GM18526 (cell line): ENCODE results near the gene WHRN.

ENCODE experiments used
- POLR2A ChIP-seq: IDR thresholded peaks from 3 replicates; pipeline ENCODE4 v1.6.1; 2011; ENCODE audit not compliant: insufficient read length; ENCODE audit errors: extremely low read depth

The WHRN gene

GRCh38 chr9:114373960-114374730 is 131.1 kb downstream of the WHRN start:
- no peak for TF ChIP-seq POLR2A

DNA sequence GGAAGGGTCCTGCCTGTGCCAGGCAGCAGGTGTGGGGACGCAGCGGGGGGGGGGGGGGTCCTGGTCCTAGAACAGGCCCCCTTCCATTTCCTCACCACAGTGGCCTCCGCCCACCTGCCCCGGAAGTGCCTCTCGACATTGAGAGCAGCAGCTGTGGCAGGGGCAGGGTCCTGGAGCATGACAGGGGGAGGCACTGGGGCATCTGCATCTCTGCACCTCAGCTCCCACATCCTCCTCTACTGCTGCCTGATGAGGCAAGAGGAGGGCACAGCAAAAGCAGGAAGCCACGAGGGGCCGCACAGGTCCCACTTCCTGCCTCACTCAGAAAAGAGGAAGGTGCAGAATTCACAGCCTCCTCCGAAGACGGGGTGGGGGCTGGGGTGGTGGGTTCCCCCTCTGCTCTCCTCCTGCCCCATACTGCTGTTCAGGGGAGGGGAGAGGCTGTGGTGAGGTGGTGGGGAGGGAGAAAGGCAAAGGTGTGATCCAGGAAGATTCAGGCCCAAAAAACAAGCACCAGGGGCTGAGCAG is 132.3 kb downstream of the WHRN start:
- TF ChIP-seq POLR2A: peak; percentile 45

DNA sequence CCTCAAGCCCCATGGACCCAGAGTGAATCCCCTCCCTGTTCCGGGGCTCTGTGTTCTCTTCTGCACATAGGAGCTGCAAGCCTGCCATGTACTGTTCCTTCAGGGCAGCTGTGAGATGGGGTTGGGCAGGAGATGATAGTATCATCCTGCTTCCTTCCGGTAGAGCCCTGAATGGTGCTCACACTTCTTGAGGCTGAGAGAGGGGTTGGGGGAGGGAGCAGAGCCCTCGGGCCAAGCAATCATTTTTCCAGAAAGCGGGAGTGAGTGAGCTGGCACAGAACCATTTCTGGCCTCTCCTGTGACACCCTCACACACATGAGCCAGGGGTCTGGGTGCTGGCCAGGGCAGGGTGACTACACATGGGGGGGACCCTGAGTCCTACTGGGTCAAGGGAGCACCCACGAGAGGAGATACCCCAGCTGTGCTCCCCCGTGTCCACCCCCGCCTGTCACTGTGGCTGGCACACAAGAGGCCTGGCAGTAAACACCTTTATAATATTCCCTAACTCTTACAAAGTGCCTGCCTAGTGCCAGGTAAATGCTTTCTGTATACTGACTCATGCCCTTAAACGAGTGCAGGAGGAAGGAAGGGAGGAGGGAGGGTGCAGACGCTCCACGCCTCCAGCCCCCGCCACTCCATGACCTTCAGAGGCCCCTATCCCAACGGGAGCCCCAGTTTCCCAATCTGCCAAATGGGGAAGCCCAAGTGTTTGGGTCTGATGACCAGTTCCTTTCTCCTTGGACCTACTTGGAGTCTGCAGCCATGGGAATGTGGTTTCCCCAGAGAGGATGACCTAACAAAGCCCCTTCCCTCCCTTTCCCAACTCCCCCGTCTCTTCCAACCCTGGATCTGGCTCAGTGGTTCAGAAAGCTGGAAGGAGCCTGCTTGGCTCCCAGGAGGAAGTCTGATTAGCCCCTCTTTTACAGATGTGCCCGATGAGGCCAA is 133.0 kb downstream of the WHRN start:
- no peak for TF ChIP-seq POLR2A

DNA sequence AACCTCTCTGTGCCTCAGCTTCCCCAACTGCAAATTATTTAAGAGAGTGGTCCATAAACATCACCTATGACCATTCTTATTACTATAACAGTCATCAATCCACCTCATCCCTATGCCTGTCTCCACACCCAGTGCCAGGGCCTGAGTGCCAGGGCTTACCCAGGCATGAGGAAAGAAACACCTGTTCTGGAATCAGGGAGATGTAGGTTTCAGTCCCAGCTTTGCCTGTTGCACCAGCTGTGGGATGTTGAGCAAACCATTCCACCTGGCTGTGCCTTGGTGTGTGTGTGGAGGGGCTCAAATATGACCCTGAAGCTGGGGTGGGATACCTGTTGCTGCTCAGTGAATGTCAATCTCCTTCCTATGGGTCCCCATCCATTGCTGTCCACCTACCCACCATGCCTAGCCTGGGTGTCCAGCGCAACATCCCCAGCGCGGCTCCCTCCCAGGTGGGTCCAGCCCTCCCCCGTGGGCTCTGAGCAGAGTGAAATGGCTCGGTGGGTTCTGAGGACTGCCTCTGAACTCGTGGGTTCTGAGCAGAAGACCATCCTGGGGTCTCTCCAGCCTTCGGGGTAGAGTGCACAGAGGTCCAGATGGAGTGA is 133.8 kb downstream of the WHRN start:
- TF ChIP-seq POLR2A: no peak

DNA sequence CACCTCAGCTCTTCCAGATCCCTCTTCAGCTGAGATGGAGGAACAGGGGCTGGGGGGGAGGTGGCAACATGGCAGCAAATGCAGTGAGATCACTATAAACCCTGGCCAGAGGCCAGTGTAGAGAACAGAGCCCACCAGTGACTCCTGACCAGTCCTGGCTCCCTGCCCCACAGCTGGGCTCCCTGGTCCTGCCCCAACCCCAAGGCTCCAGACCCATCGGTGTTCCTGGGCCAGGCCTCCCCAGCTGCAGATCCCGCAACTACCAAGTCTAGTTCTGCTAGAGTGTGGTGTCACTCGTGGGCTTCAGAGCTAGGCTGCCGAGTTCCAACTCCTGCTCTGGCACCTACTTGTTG is 134.3 kb downstream of the WHRN start:
- TF ChIP-seq POLR2A: no peak

DNA sequence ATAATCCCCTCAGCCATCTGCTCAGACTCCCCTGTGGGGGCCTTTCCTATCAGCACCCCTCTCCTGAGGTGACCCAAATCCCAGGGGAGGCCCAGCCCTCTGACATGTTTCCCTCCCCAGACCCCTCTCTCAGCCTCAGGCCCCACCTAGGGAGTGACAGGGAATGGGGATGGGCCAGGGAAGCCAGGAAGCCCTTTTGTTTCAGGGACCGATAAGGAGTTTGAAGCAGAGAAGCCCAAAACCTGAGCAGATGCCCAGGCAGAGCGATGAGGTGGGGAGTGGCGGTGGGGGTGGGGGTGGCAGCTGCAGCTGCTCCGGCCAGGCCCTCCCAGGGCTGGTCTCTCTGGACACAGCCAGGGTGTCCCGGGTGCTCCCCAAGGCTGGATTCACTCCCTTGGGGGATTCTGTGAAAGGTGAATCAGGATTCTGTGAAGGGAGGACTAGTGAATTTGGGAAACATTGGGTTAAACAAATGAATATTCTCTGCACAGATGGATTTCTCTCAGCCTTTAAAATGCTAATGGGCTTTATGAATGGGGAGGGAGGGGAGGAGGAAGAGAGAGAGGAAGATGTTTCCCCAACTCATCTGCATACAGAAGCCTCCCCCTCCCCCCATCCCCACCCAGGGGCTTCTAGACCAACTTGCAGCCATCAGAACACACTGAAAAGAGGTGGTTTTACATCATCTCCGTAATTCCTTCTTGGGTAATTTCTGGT is 134.9 kb downstream of the WHRN start:
- no peak for TF ChIP-seq POLR2A

GRCh38 chr9:114369216-114370130 is 135.8 kb downstream of the WHRN start:
- no peak for TF ChIP-seq POLR2A

- TF ChIP-seq POLR2A: no peak
These were observed 137.3 kb downstream of the WHRN start for GRCh38 chr9:114367772-114368569.

GRCh38 chr9:114367366-114367765 is 137.9 kb downstream of the WHRN start:
- no peak for TF ChIP-seq POLR2A

DNA sequence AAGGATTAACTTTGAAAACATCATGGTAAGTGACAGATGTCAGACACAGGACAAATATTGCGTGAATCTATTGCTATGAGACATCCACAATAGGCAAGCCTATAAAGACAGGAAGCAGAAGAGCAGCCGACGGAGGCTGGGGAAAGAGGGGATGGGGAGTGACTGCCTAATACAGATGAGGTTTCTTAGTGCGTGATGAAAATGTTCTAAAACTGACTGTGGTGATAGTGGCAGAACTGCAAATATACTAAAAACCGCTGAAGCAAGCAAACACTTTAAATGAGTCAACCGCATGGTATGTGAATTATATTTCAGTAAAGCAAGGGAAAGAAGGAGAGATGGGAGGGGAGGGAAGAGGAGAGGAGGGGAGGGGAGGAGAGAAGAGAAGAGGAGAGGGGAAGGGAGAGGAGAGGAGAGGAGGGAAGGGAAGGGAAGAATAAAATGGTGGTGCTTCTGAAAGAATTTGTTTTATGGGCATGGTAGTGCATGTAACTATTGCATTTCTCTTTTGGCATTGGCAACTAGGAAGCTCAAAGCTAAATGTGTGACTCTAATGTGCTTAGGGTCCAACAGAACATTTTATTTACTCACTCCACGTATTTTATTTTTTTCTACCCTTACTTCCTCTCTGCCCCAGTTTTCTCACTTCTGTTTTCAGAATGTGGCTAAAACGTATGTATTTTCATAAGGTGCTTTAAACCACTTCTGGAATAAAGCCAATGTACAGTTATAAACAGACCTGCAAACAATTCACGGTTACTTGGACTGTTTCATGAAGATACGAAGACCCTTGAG is 138.7 kb downstream of the WHRN start:
- TF ChIP-seq POLR2A: no peak

- TF ChIP-seq POLR2A: no peak
These were observed 140.1 kb downstream of the WHRN start for GRCh38 chr9:114365194-114365593.
